Esophagus squamous epithelium (tissue), 5 donors: ENCODE data around the gene C6orf62. TPM values are rescaled to one million over a fixed set of nuclear protein-coding genes. Genes with fewer than 3 reads are reported as not detected.

Source experiments
- DNase-seq: peaks from one replicate; lab custom pipeline; 2025; lab: John Stamatoyannopoulos, UW
- H3K27ac ChIP-seq, 4 donors: fragments of 200-600 bp; sonication (generic); one replicate each; pipeline ENCODE4 v1.5.1; 2016 to 2019; ENCODE audit warnings: mild to moderate bottlenecking in 1 of 4
- H3K27me3 ChIP-seq, 4 donors: fragments of 200-600 bp; sonication (generic); 1 replicate in 3 of 4; 2 replicates in 1 of 4; pipeline versions ENCODE4 v1.5.1 to v1.6.0; 2017 to 2021; ENCODE audit warnings: antibody characterized with exemption in 1 of 4
- H3K36me3 ChIP-seq, 3 donors: fragments of 200-600 bp; sonication (generic); one replicate each; pipeline ENCODE4 v1.5.1; 2016 to 2019
- H3K4me1 ChIP-seq, 3 donors: fragments of 200-600 bp; sonication (generic); one replicate each; pipeline ENCODE4 v1.5.1; 2017 to 2019
- H3K4me3 ChIP-seq, 4 donors: fragments of 200-600 bp; sonication (generic); 1 replicate in 3 of 4; 2 replicates in 1 of 4; pipeline ENCODE4 v1.5.1; 2016 to 2019; ENCODE audit warnings: mild to moderate bottlenecking in 2 of 4, moderate library complexity in 1 of 4
- H3K9me3 ChIP-seq, 3 donors: fragments of 200-600 bp; sonication (generic); one replicate each; pipeline ENCODE4 v1.5.1; 2016 to 2019
- POLR2A ChIP-seq, 4 donors: fragments of 450-650 bp; IDR thresholded peaks; one replicate each; pipeline ENCODE4 v1.6.1; 2017; ENCODE audit warnings: antibody characterized with exemption in 4 of 4, mild to moderate bottlenecking in 4 of 4, moderate library complexity in 3 of 4
- WGBS, 2 donors: methylation state at CpG; one replicate each; pipeline ENCODE4 v1.1.5; 2018; 5-methylcytosine and 5-hydroxymethylcytosine counted together
- intact Hi-C: fragments of 100-400 bp; cut with DNase I; formaldehyde crosslinking; loops from one replicate; pipeline ENCODE4 v1.15.0; 2022
- total RNA-seq, 4 donors: library from RNA; depleted of rRNA; stranded (reverse); fragments of >200 nt; gene quantifications; one replicate each; pipeline ENCODE4 v1.1.0, GENCODE V29; 2016
- TF ChIP-seq, protein P1 (sequence below), 6 experiments: fragments of 450-650 bp in 4 of 6; fragments of 200-600 bp in 2 of 6; sonication (generic) in 2 of 6; IDR thresholded peaks; one replicate each; pipeline ENCODE4 v1.5.1; 2016 to 2019; ENCODE audit warnings: antibody characterized with exemption in 6 of 6, mild to moderate bottlenecking in 4 of 6, moderate library complexity in 4 of 6
- donor health status: DM: yes; HTN: yes; CAD: no.

C6orf62 gene
- total RNA-seq, 4 donors from 2014 or later, result 38.5 to 82.9 (median 54.8) TPM

DNA sequence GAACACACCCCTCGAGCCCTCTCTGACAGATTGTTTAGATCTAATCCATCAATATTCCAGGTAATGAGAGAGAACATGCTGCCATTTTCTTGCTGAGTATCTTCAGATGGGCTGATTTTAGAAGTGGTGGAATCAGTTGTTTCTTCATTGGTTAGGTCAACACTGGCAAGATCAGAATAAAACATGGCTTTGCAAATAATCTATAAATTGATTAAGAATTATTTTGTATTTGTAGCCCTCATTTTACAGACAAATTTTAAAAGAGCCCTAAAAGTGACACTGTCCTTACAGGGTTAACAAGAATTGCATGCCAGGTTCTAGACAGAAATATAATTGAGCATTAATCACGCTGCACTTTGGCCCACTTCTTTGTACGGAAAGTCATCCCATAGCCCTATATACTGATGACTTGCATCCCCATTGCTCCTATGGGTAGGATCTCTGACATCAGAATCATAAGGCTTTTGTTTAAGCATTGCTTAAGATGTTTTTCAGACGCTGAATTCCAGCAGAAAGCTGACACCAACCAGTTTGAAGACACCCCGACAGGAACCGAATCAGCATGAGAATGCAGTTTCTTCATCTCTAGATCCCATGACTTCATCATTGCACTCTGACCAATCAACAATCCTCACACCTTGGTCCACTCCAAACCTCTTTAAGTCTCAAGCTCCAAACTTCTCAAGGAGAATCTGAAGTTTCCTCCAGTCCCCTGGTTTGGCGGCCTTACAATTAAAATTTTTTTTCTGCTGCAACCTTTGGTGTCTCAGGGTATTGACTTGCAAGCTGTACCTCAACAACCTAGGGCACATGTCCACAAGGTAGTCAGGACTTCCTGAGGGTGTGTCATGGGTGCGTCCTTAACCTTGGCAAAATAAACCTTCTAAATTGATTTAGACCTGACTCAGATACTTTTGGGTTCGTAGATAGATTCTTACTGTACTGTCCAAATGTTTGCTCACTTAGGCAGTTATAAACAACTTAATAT, 60.1 kb downstream of the C6orf62 start:
- Histone ChIP-seq H3K36me3 (peaks cover 0 to 48% (median 0%) of the 10 kb centered on the region in 3 donors), H3K4me3 (no peak overlapping the region), H3K27ac (peak overlapping the region in 1 of 4 donors; percentile 53), H3K4me1 (peaks cover 0 to 21% (median 0%) of the 10 kb centered on the region in 3 donors), H3K27me3 (no peaks in the 10 kb centered on the region), H3K9me3 (no peaks in the 10 kb centered on the region)
- TF ChIP-seq, protein P1, sequence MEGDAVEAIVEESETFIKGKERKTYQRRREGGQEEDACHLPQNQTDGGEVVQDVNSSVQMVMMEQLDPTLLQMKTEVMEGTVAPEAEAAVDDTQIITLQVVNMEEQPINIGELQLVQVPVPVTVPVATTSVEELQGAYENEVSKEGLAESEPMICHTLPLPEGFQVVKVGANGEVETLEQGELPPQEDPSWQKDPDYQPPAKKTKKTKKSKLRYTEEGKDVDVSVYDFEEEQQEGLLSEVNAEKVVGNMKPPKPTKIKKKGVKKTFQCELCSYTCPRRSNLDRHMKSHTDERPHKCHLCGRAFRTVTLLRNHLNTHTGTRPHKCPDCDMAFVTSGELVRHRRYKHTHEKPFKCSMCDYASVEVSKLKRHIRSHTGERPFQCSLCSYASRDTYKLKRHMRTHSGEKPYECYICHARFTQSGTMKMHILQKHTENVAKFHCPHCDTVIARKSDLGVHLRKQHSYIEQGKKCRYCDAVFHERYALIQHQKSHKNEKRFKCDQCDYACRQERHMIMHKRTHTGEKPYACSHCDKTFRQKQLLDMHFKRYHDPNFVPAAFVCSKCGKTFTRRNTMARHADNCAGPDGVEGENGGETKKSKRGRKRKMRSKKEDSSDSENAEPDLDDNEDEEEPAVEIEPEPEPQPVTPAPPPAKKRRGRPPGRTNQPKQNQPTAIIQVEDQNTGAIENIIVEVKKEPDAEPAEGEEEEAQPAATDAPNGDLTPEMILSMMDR (IDR thresholded peaks at IDR 0.05), result no peak
- TF ChIP-seq POLR2A (IDR thresholded peaks at IDR 0.05), result no peak
- DNase-seq, result no peak
- intact Hi-C loops, result no loop called here
- WGBS, 2 donors, result 54 to 66% methylated on average over 9 of the region's 9 CpGs

- Histone ChIP-seq H3K27me3 (no peaks in the 10 kb centered on the region), H3K27ac (no peak overlapping the region), H3K9me3 (no peaks in the 10 kb centered on the region), H3K4me3 (no peak overlapping the region), H3K36me3 (peaks cover 0 to 65% (median 9%) of the 10 kb centered on the region in 3 donors), H3K4me1 (peaks cover 0 to 9% (median 0%) of the 10 kb centered on the region in 3 donors)
- intact Hi-C loops, result no loop called here
- 48 to 64% methylated on average over 1 of the region's 1 CpG for WGBS, 2 donors
- DNase-seq, result no peak
- TF ChIP-seq, protein P1 (IDR thresholded peaks at IDR 0.05), result no peak
- TF ChIP-seq POLR2A (IDR thresholded peaks at IDR 0.05), result no peak
These were observed 63.7 kb downstream of the C6orf62 start for GRCh38 chr6:24655215-24655614.

Other genes with a start within 250 kb of the C6orf62 start
- gene GPLD1, start 229.6 kb downstream of the C6orf62 start, total RNA-seq, result 1 to 10 TPM in 1 of 4 donors, under 1 TPM in 3; 0.27 to 1.9 (median 0.64) TPM
- 1 to 10 TPM; 4.0 to 9.6 (median 6.0) TPM for gene ALDH5A1, start 224.2 kb downstream of the C6orf62 start, total RNA-seq
- gene KIAA0319, start 73.0 kb downstream of the C6orf62 start, total RNA-seq, result under 1 TPM in 2 of 4 donors, not detected in 2; under 0.01 to 0.04 TPM
- 10 to 100 TPM; 12.2 to 31.9 (median 19.7) TPM for gene TDP2, start 52.3 kb downstream of the C6orf62 start, total RNA-seq
- gene ACOT13, start 52.1 kb downstream of the C6orf62 start, total RNA-seq, result 1 to 10 TPM; 2.5 to 6.1 (median 3.6) TPM
- 10 to 100 TPM; 12.4 to 24.3 (median 16.3) TPM for gene GMNN, start 55.8 kb upstream of the C6orf62 start, total RNA-seq
- gene ARMH2, start 79.8 kb upstream of the C6orf62 start, total RNA-seq, result not detected
- 1 to 10 TPM in 3 of 4 donors, under 1 TPM in 1; 0.83 to 4.4 (median 3.3) TPM for gene RIPOR2, start 216.8 kb upstream of the C6orf62 start, total RNA-seq